Glomerular visceral epithelial cell (primary cell): ENCODE data around the gene CYB561.

Experiments used
- DNase-seq: peaks from one replicate; pipeline ENCODE4 v3.0.0-alpha.2; 2016; ENCODE audit errors: extremely low spot score

Gene CYB561

GRCh38 chr17:63451150-63451549, 5.0 kb upstream of the CYB561 start:
- DNase-seq, result no peak

- peak; percentile 13 for DNase-seq
These were observed 4.4 kb upstream of the CYB561 start for GRCh38 chr17:63450551-63450950.

GRCh38 chr17:63448655-63449054, 2.5 kb upstream of the CYB561 start:
- DNase-seq, result no peak

GRCh38 chr17:63447471-63448009, 1.4 kb upstream of the CYB561 start:
- no peak for DNase-seq

DNA sequence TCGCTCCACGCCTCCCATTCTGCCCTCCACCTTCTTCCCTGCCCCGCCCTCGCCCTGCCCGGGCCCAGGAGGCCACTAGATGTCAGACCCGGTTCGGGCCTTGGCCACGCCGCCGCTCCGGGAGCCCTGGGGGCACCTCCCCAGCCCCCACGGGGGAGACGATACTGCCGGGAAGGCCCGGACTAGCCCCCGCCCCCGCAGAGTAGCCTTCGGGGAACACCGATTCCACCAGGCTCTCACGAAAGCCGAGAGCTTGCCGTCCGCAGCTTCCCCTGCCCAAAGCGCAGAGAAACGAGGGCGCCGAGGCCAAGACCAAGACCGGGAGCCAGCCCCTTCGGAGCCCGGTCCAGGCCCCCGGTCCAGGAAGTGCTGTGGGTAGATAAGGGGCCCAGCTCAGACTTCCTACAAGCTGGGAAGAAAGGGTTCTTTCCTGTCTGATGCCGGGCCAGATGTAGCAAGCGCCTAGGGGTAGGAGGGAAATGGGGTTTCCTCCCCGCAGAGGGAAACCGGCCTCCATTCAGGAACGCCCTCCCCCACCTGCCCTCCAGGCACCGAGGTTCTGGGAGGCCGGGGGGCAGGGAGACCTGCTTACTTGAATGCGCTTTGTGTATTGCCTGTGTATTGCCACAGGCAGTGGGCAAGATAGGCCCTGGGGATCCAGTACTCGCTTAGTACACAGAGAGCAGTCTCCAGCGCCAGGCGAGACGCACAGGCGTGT, 806 bp upstream of the CYB561 start:
- peak; percentile 18 for DNase-seq

GRCh38 chr17:63445571-63445953, 544 bp downstream of the CYB561 start:
- DNase-seq, result peak; percentile 31

- DNase-seq, result no peak
These were observed 1.0 kb downstream of the CYB561 start for GRCh38 chr17:63445065-63445464.

- no peak for DNase-seq
These were observed 1.6 kb downstream of the CYB561 start for GRCh38 chr17:63444457-63444856.

- DNase-seq, result no peak
These were observed 3.1 kb downstream of the CYB561 start for GRCh38 chr17:63443053-63443452.

DNA sequence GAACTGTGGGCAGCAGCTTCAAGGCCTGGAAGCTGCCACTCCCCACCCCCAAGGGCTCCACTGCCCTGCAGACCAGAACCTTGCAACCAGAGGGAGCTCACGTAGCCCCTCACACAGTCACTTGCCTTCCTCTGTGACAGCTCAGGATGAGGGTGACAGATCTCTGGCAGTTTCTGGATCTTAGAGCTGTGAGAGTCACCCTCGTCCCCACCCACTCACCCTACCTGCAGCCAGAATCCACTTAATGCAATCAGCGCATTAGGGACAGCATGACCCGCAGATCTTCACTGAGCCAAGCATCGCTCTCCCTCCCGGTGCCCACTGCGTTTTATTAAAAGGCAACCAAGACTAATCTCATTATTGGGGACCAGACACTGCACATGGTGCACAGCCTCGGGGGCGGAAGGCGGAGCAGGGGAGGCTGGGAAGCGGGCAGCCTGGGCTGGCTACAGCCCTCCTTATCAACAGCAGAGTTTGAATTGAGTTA, 3.5 kb downstream of the CYB561 start:
- DNase-seq, result no peak

DNA sequence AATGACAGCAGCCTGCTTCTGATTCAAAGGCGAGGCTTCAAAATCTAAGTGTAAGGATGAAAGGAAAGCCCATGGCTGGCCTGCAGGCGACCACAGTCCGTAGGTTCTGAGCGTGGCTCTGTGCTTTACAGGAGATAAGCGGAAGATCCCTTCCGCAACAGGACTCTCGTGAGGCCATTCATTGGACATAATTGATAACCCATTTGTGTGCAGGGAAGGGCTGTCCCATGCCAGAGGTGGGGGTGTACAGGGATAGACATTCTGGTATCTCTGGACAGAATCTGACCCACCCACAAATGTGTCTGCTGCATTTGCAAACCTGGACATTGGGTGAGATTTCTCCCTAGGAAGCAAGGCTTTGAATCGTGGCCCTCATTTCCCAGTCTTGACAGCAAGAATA, 4.0 kb downstream of the CYB561 start:
- no peak for DNase-seq

DNA sequence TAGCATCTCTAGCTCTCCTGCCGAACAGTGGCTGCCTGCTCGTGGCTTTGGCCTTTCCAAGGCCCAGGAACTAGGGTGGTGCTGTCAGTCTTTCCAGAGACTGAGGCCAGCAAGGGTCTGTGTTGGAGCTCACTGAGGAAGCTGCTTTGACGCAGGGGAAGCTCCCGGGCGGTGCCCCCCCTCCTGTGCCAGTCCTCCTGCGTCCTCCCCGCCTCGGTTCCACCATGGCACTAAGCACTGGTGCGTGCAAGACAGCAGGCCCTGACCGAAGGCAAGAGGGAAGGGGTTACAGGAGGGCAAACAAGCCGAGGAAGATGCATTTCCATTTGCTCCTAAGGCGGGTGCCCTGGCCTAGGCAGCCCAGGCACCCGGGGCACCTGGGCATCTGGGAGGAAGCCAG, 4.5 kb downstream of the CYB561 start:
- no peak for DNase-seq

DNA sequence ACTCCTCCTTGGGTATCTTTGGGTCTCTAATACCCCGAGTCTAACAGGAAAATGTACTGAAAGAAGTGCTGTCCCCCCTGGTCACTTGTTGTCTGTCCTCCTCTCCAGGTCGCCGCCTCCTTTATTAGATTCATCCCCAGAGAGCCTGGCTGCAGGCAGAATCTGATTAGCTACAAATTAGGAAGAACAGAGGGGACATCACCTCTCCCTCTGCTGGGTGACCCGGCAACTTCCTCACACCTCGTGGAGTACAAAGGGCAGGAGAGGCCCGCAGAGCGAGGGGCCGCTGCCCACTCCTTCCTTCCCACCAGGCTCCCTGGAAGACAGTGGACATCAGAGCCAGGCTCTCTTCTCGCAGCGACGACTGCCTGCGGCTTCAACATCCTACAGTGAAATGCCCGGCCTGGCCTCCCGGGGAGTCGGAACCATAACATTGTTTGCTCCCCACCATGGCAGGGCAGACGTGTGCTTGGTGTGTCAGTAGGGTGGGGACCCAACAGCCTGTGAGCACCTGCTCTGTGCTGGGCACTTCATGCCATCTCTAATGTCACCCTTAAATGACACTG, 5.3 kb downstream of the CYB561 start:
- no peak for DNase-seq

- DNase-seq, result no peak
These were observed 5.9 kb downstream of the CYB561 start for GRCh38 chr17:63440127-63440769.

DNA sequence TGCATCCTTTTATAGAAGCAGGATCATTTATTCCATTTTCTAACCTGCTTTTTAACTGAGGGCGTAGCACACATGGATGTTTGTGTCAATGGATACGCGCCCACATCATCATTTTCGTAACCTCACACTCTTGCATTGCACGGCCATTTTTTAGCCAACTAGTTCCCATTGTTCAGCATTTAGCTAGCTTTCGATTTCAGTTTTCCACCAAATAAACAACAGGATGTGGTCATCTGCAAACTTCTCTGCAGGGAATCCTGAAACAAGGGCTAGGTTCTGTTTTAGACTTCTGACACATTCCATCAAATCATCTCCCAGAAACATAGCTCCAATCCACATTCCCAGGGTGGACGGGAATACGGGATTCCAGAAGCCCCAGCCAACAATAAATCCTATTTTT, 6.4 kb downstream of the CYB561 start:
- DNase-seq, result peak; percentile 25

DNA sequence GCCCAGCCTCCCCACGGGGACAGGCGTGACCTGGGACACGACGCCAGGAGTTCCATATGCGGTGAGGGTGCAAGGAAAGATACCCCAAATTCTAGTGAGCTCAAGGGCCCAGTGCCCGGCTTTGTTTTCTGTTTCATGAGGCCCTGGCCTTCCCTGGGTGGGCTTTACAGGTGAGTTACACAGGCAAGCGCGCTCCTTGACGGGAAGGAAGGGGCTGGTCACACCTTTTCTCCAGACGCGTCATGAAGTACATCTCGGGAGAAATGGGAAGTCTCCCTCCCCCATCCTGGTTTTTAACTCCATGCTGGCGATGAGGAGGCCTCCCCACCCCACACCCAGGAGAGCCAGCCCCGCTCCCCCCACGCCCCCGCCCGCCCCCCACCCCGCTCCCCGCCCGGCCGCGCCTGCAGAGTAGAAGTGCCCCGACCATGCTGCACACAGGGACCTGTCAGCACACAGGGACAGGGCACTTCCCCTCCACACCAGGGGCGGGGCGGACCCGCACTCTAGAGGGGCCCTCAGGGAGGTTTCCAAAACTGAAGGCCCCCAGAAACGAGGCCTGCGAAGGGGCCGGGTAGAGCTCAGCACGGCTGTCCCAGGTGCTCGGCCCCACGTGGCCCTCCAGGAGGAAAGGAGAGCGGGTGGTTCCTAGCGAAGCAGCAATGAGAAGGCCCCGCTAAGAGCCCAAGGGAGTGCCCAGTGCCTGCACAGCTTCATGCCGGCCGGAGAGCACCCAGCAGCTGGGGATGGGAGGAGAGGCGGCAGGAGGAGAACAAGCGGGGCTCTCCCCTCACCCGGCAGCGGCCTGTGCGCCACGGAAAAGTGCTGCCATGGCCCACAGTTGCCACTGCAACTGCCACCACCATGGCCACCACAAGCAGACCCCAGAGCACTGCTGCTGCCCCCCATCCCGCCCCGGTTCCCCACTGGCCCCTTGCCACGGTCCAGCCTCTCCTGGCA, 7.7 kb downstream of the CYB561 start:
- no peak for DNase-seq

- no peak for DNase-seq
These were observed 8.6 kb downstream of the CYB561 start for GRCh38 chr17:63437287-63438091.

- DNase-seq, result no peak
These were observed 9.5 kb downstream of the CYB561 start for GRCh38 chr17:63436523-63437110.

DNA sequence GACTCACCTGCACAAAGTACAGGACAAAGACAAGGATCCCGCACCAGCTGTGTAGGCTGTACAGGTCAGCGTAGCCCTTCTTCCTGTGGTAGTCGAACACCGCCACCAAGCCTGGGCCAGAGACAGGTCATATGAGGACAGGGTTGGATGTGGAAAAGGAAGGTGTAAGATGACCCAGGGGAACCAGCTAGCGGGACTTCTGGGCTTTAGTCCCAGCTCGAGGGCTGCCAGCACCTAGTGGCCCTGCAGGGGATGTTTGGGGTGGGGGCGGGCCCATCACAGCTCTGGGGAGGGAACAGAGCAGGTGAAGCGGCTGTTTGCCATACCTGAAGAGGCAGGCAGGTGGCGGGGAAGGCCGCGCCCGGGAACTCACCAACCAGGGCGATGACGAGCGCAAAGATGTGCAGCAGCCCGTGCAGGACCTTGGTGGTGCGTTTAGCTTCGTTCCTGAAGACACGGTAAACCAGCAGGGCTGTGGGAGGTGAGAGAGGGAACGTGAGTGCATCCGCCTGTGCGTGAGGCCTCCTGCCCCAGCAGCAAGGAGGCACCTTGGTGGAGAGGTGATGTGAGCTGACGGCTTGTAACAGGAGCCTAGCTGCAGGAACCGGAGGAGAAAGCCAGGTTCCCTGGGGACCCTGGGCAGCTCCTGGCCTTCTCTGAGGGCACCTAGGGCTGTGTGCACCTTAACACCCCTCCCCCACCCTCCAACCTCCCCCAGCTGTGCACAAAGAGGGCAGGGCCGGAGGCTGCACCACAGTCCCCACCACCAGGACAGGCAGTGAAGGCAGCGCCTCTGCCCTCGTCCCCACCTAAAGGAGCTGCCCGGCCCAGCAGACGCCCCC, 10.2 kb downstream of the CYB561 start:
- no peak for DNase-seq
